SJCRH30 (cell line): ENCODE measurements around the gene PPP4R4. TPM values are rescaled to one million over a fixed set of nuclear protein-coding genes. Genes with fewer than 3 reads are reported as not detected.

ENCODE experiments used
- total RNA-seq: library from RNA; depleted of rRNA; stranded (reverse); fragments of >200 nt; shearing (Covaris generic); gene quantifications from 2 replicates; pipeline ENCODE4 v1.2.3, GENCODE V29; 2014; rRNA removed

PPP4R4 gene
- total RNA-seq, 1 experiment from 2014 or later = 47.1 TPM

Other genes starting within 250 kb of the PPP4R4 start
- not detected in 2 replicates for gene FAM181A, start 247.0 kb upstream of the PPP4R4 start, total RNA-seq
- 2.3 and 2.4 TPM in 2 replicates for gene ASB2, start 197.8 kb upstream of the PPP4R4 start, total RNA-seq
- not detected in 2 replicates for gene CCDC197, start 177.0 kb upstream of the PPP4R4 start, total RNA-seq
- 0.51 and 0.55 TPM in 2 replicates for gene OTUB2, start 148.0 kb upstream of the PPP4R4 start, total RNA-seq
- gene DDX24, start 93.1 kb upstream of the PPP4R4 start, total RNA-seq = 187 and 191 TPM in 2 replicates
- 9.5 and 11.9 TPM in 2 replicates for gene IFI27L1, start 93.0 kb upstream of the PPP4R4 start, total RNA-seq
- gene IFI27, start 63.6 kb upstream of the PPP4R4 start, total RNA-seq = 0.55 and 0.81 TPM in 2 replicates
- 24.2 and 24.4 TPM in 2 replicates for gene IFI27L2, start 44.7 kb upstream of the PPP4R4 start, total RNA-seq
- 0.03 TPM in 1 of 2 replicates, not detected in the other for gene SERPINA10, start 118.9 kb downstream of the PPP4R4 start, total RNA-seq
- gene SERPINA6, start 149.0 kb downstream of the PPP4R4 start, total RNA-seq = not detected in 2 replicates
- not detected in 2 replicates for gene SERPINA2, start 192.4 kb downstream of the PPP4R4 start, total RNA-seq
- gene SERPINA1, start 214.3 kb downstream of the PPP4R4 start, total RNA-seq = 0.08 TPM in 1 of 2 replicates, not detected in the other